Tibial nerve (tissue), 4 donors: ENCODE measurements around the gene DNASE1L3. TPM values are rescaled to one million over a fixed set of nuclear protein-coding genes. Genes with fewer than 3 reads are reported as not detected.
"Not testable (repeated sequence)": the region's sequence is repeated elsewhere in the genome, so short reads cannot be mapped to it uniquely, and the experiment has no call there.

Experiments used
- DNase-seq, 2 donors: peaks; one replicate each; pipeline ENCODE4 v3.0.0-alpha.2; 2019; ENCODE audit warnings: low spot score in 2 of 2
- H3K27ac ChIP-seq, 4 donors: fragments of 200-600 bp; sonication (generic) in 3 of 4; one replicate each; pipeline ENCODE4 v1.5.1; 2017 to 2019; ENCODE audit warnings: mild to moderate bottlenecking in 1 of 4
- H3K27me3 ChIP-seq, 2 donors: fragments of 200-600 bp; sonication (generic) in 1 of 2; one replicate each; pipeline versions ENCODE4 v1.5.1 to v1.6.0; 2017 to 2019
- H3K36me3 ChIP-seq, 3 donors: fragments of 200-600 bp; sonication (generic); one replicate each; pipeline ENCODE4 v1.5.1; 2018 to 2019
- H3K4me1 ChIP-seq, 4 donors: fragments of 200-600 bp; sonication (generic) in 3 of 4; one replicate each; pipeline ENCODE4 v1.5.1; 2017 to 2019
- H3K4me3 ChIP-seq, 4 donors: fragments of 200-600 bp; sonication (generic) in 3 of 4; one replicate each; pipeline ENCODE4 v1.5.1; 2017 to 2019; ENCODE audit warnings: mild to moderate bottlenecking in 1 of 4, moderate library complexity in 1 of 4
- H3K9me3 ChIP-seq, 4 donors: fragments of 200-600 bp; sonication (generic) in 3 of 4; one replicate each; pipeline ENCODE4 v1.5.1; 2017 to 2019
- CTCF ChIP-seq, 5 experiments: fragments of 200-600 bp in 3 of 5; fragments of 450-650 bp in 2 of 5; sonication (generic) in 3 of 5; IDR thresholded peaks; one replicate each; pipeline ENCODE4 v1.5.1; 2016 to 2019; ENCODE audit warnings: antibody characterized with exemption in 5 of 5, mild to moderate bottlenecking in 3 of 5, moderate library complexity in 2 of 5
- EP300 ChIP-seq, 2 donors: sonication (generic); formaldehyde crosslinking; IDR thresholded peaks; one replicate each; pipeline ENCODE4 v1.6.1; 2017; ENCODE audit warnings: antibody characterized with exemption in 2 of 2, mild to moderate bottlenecking in 1 of 2
- POLR2A ChIP-seq, 2 donors: fragments of 450-650 bp; IDR thresholded peaks; one replicate each; pipeline ENCODE4 v1.6.1; 2017; ENCODE audit warnings: antibody characterized with exemption in 2 of 2, mild to moderate bottlenecking in 2 of 2, moderate library complexity in 2 of 2
- WGBS, 2 donors: methylation state at CpG; one replicate each; pipeline ENCODE4 v1.1.5; 2018; 5-methylcytosine and 5-hydroxymethylcytosine counted together
- total RNA-seq, 4 donors: library from RNA; depleted of rRNA; stranded (reverse); fragments of >200 nt; gene quantifications; one replicate each; pipeline ENCODE4 v1.1.0, GENCODE V29; 2016

The DNASE1L3 gene
- total RNA-seq, 4 donors from 2014 or later, result 0.39 to 12.9 (median 1.5) TPM

DNA sequence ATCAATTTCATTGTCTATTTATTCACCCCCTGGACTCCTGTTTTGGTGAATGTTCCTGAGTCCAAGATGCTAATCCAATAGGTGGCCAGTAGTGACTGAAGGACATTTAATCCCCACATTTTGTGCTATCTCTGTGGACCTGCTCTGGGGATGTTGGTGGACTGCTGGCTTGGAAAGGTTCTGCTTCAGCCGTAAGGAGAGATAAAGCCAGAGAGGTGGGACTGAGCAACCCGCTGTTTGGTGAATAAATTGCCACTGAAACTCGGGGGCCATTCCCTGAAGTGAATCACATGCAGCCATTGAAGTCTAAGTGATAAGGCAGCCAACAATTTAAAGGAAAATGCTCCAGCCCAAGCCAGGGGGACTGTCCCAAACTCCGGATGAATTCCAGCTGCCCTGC, 25.2 kb upstream of the DNASE1L3 start:
- Histone ChIP-seq H3K36me3 (no peaks in the 10 kb centered on the region), H3K9me3 (no peaks in the 10 kb centered on the region), H3K4me3 (no peak overlapping the region), H3K27me3 (no peaks in the 10 kb centered on the region), H3K27ac (no peak overlapping the region), H3K4me1 (peaks cover 0 to 25% (median 15%) of the 10 kb centered on the region in 4 donors)
- 68 to 85% methylated on average over 3 to 4 of the region's 4 CpGs for WGBS, 2 donors
- TF ChIP-seq POLR2A (IDR thresholded peaks at IDR 0.05) (no peak), EP300 (IDR thresholded peaks at IDR 0.05) (no peak), CTCF (IDR thresholded peaks at IDR 0.05) (no peak)
- no peak for DNase-seq

- no peak overlapping the region for H3K27ac ChIP-seq
- no peaks in the 10 kb centered on the region for H3K27me3 ChIP-seq
- DNase-seq, result no peak
- 46 to 51% methylated on average over 4 of the region's 4 CpGs for WGBS, 2 donors
- H3K9me3 ChIP-seq, result no peaks in the 10 kb centered on the region
- TF ChIP-seq CTCF (IDR thresholded peaks at IDR 0.05) (no peak), EP300 (IDR thresholded peaks at IDR 0.05) (no peak), POLR2A (IDR thresholded peaks at IDR 0.05) (no peak)
- no peaks in the 10 kb centered on the region for H3K36me3 ChIP-seq
- H3K4me1 ChIP-seq, result peaks cover 0 to 23% (median 15%) of the 10 kb centered on the region in 4 donors
- no peak overlapping the region for H3K4me3 ChIP-seq
Measured at GRCh38 chr3:58234516-58234931, 23.8 kb upstream of the DNASE1L3 start.

GRCh38 chr3:58231666-58232065, 20.9 kb upstream of the DNASE1L3 start:
- no peaks in the 10 kb centered on the region for H3K9me3 ChIP-seq
- DNase-seq, result no peak
- peaks cover 0 to 7% (median 3%) of the 10 kb centered on the region in 4 donors for H3K4me1 ChIP-seq
- TF ChIP-seq EP300 (IDR thresholded peaks at IDR 0.05), result no peak
- 18 to 20% methylated on average over 2 of the region's 2 CpGs for WGBS, 2 donors
- no peak overlapping the region for H3K4me3 ChIP-seq
- no peaks in the 10 kb centered on the region for H3K36me3 ChIP-seq
- no peak overlapping the region for H3K27ac ChIP-seq
- no peaks in the 10 kb centered on the region for H3K27me3 ChIP-seq

- WGBS, 2 donors, result 2 to 29% methylated on average over 1 of the region's 1 CpG
- no peak overlapping the region for H3K27ac ChIP-seq
- no peaks in the 10 kb centered on the region for H3K36me3 ChIP-seq
- H3K4me1 ChIP-seq, result peaks cover 0 to 3% (median 0%) of the 10 kb centered on the region in 4 donors
- no peaks in the 10 kb centered on the region for H3K27me3 ChIP-seq
- DNase-seq, result no peak
- no peak for TF ChIP-seq CTCF (IDR thresholded peaks at IDR 0.05)
- no peak for TF ChIP-seq EP300 (IDR thresholded peaks at IDR 0.05)
- TF ChIP-seq POLR2A (IDR thresholded peaks at IDR 0.05), result no peak
- no peaks in the 10 kb centered on the region for H3K9me3 ChIP-seq
- H3K4me3 ChIP-seq, result no peak overlapping the region
Measured at GRCh38 chr3:58230876-58231552, 20.2 kb upstream of the DNASE1L3 start.

GRCh38 chr3:58227933-58228332, 17.2 kb upstream of the DNASE1L3 start:
- H3K36me3 ChIP-seq, H3K27ac ChIP-seq, H3K4me1 ChIP-seq, H3K27me3 ChIP-seq, H3K9me3 ChIP-seq, H3K4me3 ChIP-seq, DNase-seq: not testable (repeated sequence)
- WGBS, 2 donors, result 95 to 97% methylated on average over 3 of the region's 3 CpGs

- no peak for DNase-seq
- 82 to 93% methylated on average over 4 of the region's 4 CpGs for WGBS, 2 donors
- H3K4me3 ChIP-seq, result no peak overlapping the region
- no peaks in the 10 kb centered on the region for H3K27me3 ChIP-seq
- no peaks in the 10 kb centered on the region for H3K4me1 ChIP-seq
- H3K9me3 ChIP-seq, result no peaks in the 10 kb centered on the region
- no peak overlapping the region for H3K27ac ChIP-seq
- TF ChIP-seq EP300 (IDR thresholded peaks at IDR 0.05) (no peak), CTCF (IDR thresholded peaks at IDR 0.05) (no peak), POLR2A (IDR thresholded peaks at IDR 0.05) (no peak)
- no peaks in the 10 kb centered on the region for H3K36me3 ChIP-seq
Measured at GRCh38 chr3:58223855-58224254, 13.1 kb upstream of the DNASE1L3 start.
